Transverse colon (tissue), 4 donors: ENCODE data around the gene PCSK5.

Experiments
- CTCF ChIP-seq, 5 experiments: fragments of 200-600 bp in 3 of 5; fragments of 450-650 bp in 2 of 5; sonication (generic) in 3 of 5; IDR thresholded peaks; 1 replicate in 2 of 5; 2 replicates in 3 of 5; pipeline ENCODE4 v1.5.1; 2016 to 2017; ENCODE audit warnings: antibody characterized with exemption in 5 of 5, inconsistent platforms in 3 of 5, mild to moderate bottlenecking in 2 of 5, moderate library complexity in 1 of 5
- EP300 ChIP-seq: sonication (generic); formaldehyde crosslinking; IDR thresholded peaks from one replicate; pipeline ENCODE4 v1.6.1; 2017; ENCODE audit warnings: antibody characterized with exemption, low read depth
- POLR2A ChIP-seq: fragments of 450-650 bp; IDR thresholded peaks from one replicate; pipeline ENCODE4 v1.6.1; 2016; ENCODE audit warnings: antibody characterized with exemption, mild to moderate bottlenecking, moderate library complexity
- POLR2AphosphoS5 ChIP-seq, 3 donors: sonication (generic); formaldehyde crosslinking; IDR thresholded peaks; one replicate each; pipeline ENCODE4 v1.6.1; 2016; ENCODE audit warnings: antibody characterized with exemption in 3 of 3

GRCh38 chr9:76267284-76267652 is 376.8 kb downstream of the PCSK5 start:
- TF ChIP-seq CTCF (IDR thresholded peaks at IDR 0.05) (no peak), POLR2AphosphoS5 (IDR thresholded peaks at IDR 0.05) (no peak), POLR2A (no peak), EP300 (no peak)
